ENCODE data around the gene VIPR2.

Gene VIPR2

DNA sequence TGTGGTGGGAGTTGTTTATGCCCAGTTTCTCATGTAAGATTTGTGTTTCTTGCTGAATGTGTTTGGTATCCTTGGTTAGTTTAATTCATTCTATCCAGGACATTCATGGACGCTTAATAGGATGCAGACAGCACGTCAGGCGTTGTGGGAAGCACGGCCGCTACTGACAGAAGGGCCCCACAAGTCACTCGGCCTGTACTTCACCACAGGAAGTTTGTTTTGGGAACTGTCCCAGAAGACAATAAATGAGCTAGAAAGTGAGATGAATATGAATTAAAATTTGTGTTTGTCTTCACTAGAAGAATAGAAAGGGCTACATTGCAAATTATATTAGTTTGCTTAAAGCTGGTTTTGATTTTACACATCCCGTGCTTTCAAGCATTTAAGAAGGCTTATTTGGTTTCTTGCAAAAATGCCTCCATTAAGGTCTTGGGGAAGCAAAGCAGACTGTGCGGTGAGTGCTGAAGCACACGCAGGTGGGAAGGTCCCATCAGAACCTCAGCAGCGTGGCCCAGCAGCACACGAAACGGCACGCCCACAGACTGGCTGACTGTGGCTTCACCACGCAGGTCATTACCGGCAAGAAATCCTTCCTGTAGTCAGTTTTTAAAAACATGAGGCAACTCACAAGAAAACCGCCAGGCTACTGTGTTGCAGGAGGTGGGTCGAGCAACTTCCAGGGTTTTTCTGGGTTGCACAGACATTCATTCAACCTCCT, 74.1 kb downstream of the VIPR2 start:
- H3K4me1 Mint-ChIP-seq: peaks cover 11% of the 10 kb centered on the region
- H3K27me3 Mint-ChIP-seq: no peaks in the 10 kb centered on the region
- no peaks in the 10 kb centered on the region for H3K9me3 Mint-ChIP-seq
- H3K36me3 Mint-ChIP-seq (ENCODE audit: low read depth): no peaks in the 10 kb centered on the region
- no peak overlapping the region for H3K27ac Mint-ChIP-seq
- no peak overlapping the region for H3K4me3 Mint-ChIP-seq
- ATAC-seq (peak; percentile 31), DNase-seq (no peak)

DNA sequence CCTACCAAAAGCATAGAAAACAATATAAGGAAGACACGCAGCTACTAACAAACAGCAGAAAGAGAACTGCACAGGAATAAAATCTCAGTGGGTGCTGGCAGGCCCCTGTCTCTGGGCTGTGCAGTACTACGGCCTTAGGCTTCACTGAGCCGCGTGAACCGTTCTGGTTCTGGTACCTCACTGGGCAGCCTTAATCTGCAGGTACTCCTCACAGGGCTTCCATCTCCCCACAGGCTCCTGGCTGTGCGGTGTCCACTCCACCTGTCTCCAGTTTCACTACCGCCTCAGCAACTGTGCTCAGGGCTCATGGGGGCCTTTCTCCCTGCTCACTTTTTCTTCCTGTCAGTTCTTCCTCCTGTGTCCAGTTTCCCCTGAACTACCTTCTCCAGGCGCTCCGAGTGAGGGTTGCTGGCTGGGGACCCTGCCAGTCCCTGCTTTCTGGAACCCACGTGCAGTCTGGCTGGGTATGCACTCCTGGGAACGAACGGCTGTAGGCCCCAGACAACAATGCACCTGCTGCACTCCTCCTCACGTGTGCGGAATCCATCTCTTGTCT, 75.7 kb downstream of the VIPR2 start:
- no peak overlapping the region for H3K27ac Mint-ChIP-seq

DNA sequence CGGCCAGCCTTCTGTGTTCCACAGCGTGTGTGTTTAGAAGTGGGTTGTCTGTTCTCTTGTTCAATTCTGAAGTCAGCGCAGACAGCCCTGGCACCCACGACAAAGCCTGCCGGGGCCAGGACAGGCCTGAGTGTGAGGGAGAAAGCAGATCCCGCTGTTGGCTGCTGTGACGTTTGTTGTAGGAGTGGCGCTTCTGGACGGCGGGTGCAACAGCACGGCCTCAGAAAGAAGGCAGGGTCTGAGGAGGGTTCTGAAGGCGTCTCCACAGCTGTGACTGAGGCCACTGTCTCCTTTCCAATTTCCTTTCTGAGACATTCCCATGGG, 76.2 kb downstream of the VIPR2 start:
- no peaks in the 10 kb centered on the region for H3K27me3 Mint-ChIP-seq
- no peak overlapping the region for H3K27ac Mint-ChIP-seq
- no peaks in the 10 kb centered on the region for H3K36me3 Mint-ChIP-seq (ENCODE audit: low read depth)
- peaks cover 11% of the 10 kb centered on the region for H3K4me1 Mint-ChIP-seq
- ATAC-seq (peak; percentile 35), DNase-seq (peak; percentile 8)
- H3K9me3 Mint-ChIP-seq: no peaks in the 10 kb centered on the region
- no peak overlapping the region for H3K4me3 Mint-ChIP-seq

More for the DNA sequence above, 75.7 kb downstream of the VIPR2 start:
- ATAC-seq: no peak
- Mint-ChIP-seq H3K9me3 (no peaks in the 10 kb centered on the region), H3K4me3 (no peak overlapping the region), H3K36me3 (ENCODE audit: low read depth) (no peaks in the 10 kb centered on the region), H3K4me1 (peaks cover 11% of the 10 kb centered on the region), H3K27me3 (no peaks in the 10 kb centered on the region)
- no peak for DNase-seq

DNA sequence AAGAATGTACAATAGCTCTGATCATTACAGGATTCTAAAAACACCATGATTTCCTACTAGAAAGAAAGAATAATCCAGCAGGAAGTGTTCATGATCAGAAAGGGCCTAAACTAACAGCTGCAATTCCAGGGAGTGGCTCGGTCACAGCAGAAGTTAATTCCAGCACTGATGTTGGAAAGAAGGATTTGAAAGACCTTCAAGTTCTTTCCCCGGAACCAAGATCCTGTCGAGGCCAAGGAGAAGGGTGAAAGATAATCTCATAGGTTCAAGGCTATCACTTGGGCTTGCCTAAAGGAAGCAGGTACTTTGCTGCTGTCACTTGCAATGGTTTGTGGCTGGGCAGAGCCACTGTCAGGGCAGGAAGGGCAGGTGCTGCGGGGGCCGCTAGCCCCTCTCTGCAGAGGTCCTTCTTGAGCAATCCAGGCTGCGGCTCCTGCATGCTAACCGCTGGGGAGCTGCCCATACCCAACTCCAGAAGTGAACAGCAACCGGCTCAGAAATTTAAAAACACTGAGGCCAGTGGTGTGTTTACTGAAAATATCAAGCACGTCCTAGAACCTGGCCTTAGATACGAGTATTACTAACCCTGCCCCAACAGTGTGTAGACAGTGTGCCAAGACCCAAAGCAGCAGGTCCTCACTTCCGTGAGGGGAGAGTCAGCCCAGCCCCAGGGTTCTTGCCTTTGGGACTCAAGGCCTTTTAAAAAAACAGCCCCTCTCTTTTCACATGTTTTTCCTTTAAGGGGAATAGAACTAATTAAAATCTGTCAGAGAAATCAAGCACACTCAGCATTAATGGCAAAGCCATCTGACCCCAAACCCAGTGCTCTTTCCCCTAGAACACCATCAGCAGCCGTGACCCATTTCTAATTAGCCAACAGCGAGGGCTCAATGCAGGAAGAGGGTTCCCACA, 76.8 kb downstream of the VIPR2 start:
- Mint-ChIP-seq H3K27ac (no peak overlapping the region), H3K36me3 (ENCODE audit: low read depth) (no peaks in the 10 kb centered on the region), H3K9me3 (no peaks in the 10 kb centered on the region), H3K4me1 (peaks cover 11% of the 10 kb centered on the region), H3K4me3 (no peak overlapping the region), H3K27me3 (no peaks in the 10 kb centered on the region)
- DNase-seq (no peak), ATAC-seq (no peak)

DNA sequence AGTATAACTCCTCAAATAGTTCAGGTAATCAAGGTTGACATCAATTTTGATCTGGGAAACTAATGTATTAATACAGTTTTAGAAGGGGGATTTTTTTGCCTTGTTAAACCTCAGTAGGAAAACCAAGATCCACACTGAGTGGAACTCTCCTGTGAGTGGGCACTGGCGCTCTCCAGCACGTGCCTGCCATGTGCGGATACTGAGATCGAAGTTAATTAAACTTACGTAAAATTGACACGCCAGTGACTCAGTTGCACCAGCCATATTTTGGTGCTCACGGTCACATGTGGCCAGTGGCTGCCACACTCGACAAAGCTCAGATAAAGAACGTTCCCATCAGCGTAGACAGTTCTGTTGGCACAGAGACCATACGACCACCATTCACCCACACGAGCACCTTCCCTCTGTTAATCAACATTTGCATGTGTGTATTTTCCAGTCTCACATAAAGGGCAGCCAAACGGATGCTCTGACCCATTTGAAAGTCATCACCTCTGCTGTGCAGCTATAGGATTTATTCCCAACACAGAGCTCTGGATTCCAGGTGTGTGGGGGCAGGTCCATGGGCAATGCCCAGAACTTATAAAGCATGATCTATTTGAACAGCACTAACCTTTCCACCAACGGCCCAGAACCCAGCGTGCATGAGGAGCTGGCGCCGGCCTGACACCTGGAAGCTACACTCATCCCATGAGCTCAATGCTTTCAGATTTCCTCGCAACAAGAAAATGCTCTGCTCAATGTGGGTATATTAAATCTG, 77.7 kb downstream of the VIPR2 start:
- Mint-ChIP-seq H3K4me1 (peaks cover 11% of the 10 kb centered on the region), H3K27me3 (no peaks in the 10 kb centered on the region), H3K36me3 (ENCODE audit: low read depth) (no peaks in the 10 kb centered on the region), H3K27ac (no peak overlapping the region), H3K9me3 (no peaks in the 10 kb centered on the region), H3K4me3 (no peak overlapping the region)
- ATAC-seq: no peak
- DNase-seq: no peak

DNA sequence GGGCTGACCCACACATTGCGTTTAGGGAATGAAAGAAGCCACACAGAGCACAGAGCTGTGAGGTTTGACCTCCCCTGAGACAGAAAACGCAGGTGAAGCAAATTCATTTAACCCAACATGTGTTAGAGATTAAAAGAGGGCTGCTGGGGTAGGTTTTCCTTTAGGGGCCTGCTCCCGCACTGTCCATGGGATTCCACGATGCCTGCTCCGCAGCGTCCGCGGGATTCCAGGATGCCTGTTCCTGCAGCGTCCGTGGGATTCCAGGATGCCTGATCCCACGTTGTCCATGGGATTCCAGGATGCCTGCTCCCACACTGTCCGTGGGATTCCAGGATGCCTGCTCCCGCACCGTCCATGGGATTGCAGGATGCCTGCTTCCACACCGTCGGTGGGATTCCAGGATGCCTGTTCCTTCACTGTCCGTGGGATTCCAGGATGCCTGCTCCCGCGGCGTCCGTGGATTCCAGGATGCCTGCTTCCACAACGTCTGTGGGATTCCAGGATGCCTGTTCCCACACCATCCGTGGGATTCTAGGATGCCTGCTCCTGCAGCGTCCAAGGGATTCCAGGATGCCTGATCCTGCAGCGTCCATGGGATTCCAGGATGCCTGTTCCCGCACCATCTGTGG, 78.7 kb downstream of the VIPR2 start:
- no peaks in the 10 kb centered on the region for H3K36me3 Mint-ChIP-seq (ENCODE audit: low read depth)
- no peaks in the 10 kb centered on the region for H3K9me3 Mint-ChIP-seq
- no peak for ATAC-seq
- no peak overlapping the region for H3K4me3 Mint-ChIP-seq
- no peak overlapping the region for H3K27ac Mint-ChIP-seq
- DNase-seq: no peak
- peaks cover 8% of the 10 kb centered on the region for H3K4me1 Mint-ChIP-seq
- no peaks in the 10 kb centered on the region for H3K27me3 Mint-ChIP-seq

DNA sequence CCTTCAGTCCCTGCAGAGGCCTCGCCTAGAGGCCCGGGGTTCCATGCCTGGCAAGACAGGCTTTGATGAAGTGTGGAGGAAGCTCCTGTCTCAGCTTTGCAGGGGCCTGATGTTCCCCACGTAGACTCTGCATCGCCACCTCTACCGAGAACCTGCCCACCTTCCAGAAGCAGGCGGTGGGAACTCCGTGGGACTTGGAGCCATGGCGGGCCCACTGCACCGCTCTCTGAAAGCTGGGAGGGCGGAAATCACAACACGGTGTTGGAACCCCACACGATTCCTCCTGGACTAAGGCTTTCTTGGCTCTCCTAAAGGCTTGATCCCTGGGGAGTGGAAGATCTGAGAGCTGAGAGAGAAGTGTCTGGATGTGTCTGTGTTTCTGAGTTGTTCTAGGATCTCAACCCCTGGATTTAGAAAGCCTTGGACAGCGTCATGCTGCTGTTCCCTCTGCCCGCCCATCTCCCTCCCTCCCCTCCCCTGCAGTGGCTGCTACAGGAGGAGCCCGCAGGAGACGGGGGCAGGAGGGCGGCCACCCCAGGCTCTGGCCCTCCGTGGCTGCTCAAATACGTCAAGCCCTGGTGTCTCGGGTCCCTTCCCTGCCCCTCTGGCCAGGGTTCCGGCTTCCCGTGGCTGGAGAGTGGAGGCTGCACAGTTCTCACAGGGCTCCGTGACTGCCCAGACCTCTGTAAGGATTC, 79.7 kb downstream of the VIPR2 start:
- ATAC-seq: no peak

DNA sequence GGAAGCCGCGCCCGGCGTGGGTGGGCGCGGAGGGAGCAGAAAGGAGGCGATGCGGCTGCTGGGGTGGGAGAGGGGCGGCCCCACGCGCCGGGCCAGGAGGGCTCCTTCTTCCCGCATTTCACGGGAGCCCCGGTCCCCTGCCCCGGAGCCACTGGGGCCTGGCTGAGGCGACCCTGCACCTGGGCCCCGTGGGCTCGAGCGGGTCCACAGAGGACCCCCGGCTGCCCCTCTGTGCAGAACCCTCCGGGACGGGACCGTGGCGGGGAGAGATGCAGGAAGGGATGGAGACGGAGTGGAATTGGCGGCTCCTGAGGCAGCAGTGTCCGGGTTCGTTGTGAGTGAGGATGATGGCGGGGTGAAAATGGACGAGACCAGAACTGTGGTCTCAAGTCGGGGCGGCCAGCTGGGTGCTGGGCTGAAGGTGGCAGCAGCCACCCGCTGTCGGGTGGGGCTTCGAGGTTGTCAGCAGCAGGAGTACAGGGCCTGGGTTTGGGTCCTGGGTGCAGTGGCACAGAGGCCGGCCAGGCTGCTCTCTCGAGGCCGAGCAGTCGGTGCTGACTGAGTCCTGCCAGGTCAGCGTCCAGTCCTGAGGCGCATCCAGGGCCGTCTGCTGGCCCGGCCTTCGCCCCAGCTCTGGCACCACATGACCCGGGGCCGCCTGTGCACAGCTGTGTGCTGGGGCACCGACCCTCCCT, 80.4 kb downstream of the VIPR2 start:
- ATAC-seq (no peak), DNase-seq (no peak)
- Mint-ChIP-seq H3K27me3 (no peaks in the 10 kb centered on the region), H3K9me3 (no peaks in the 10 kb centered on the region), H3K27ac (no peak overlapping the region), H3K4me1 (no peaks in the 10 kb centered on the region), H3K36me3 (ENCODE audit: low read depth) (no peaks in the 10 kb centered on the region), H3K4me3 (no peak overlapping the region)

More for the DNA sequence above, 79.7 kb downstream of the VIPR2 start:
- H3K9me3 Mint-ChIP-seq: no peaks in the 10 kb centered on the region
- H3K36me3 Mint-ChIP-seq (ENCODE audit: low read depth): no peaks in the 10 kb centered on the region
- H3K4me1 Mint-ChIP-seq: no peaks in the 10 kb centered on the region
- DNase-seq: no peak
- H3K27ac Mint-ChIP-seq: no peak overlapping the region
- no peaks in the 10 kb centered on the region for H3K27me3 Mint-ChIP-seq
- no peak overlapping the region for H3K4me3 Mint-ChIP-seq

DNA sequence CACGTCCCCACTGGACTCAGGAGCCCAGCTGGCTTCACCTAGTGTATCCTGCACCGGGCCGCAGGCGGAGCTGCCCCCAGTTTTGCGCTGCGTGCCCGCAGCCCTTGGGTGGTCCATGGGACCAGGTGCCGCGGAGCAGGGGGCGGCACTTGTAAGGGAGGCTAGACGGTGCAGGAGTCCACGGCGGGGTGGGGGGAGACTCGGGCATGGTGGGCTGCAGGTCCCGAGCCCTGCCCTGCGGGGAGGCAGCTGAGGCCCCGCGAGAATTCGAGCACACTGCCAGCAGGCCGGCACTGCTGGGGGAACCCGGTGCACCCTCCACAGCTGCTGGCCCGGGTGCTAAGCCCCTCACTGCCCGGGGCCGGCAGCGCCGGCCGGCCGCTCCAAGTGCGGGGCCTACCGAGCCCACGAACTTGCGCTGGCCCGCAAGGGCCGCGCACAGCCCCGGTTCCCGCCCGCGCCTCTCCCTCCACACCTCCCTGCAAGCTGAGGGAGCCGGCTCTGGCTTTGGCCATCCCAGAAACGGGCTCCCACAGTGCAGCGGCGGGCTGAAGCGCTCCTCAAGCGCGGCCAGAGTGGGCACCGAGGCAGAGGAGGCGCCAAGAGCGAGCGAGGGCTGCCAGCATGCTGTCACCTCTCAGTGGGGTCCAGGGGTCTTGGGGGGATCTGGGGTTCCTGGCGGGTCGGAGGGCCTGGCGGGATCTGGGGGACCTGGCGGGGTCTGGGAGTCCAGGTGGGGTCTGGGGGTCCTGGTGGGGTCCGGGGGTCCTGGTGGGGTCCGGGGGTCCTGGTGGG, 81.4 kb downstream of the VIPR2 start:
- ATAC-seq: no peak
- Mint-ChIP-seq H3K4me3 (no peak overlapping the region), H3K36me3 (ENCODE audit: low read depth) (no peaks in the 10 kb centered on the region), H3K4me1 (no peaks in the 10 kb centered on the region), H3K9me3 (no peaks in the 10 kb centered on the region), H3K27me3 (no peaks in the 10 kb centered on the region), H3K27ac (no peak overlapping the region)
- no peak for DNase-seq

DNA sequence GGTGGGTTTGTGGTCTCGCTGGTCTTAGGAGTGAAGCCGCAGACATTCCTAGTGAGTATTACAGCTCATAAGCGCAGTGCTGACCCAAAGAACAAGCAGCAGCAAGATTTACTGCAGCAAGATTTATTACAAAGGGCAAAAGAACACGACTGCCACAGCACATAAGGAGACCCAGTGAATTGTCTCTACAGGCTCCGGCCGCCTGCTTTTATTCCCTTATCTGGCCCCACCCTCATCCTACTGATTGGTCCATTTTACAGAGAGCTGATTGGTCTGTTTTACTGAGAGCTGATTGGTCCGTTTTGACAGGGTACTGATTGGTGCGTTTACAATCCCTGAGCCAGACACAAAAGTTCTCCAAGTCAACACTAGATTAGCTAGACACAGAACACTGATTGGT, 82.1 kb downstream of the VIPR2 start:
- ATAC-seq: no peak
- no peak overlapping the region for H3K27ac Mint-ChIP-seq
- no peak overlapping the region for H3K4me3 Mint-ChIP-seq
- H3K4me1 Mint-ChIP-seq: no peaks in the 10 kb centered on the region
- no peaks in the 10 kb centered on the region for H3K36me3 Mint-ChIP-seq (ENCODE audit: low read depth)
- H3K27me3 Mint-ChIP-seq: no peaks in the 10 kb centered on the region
- no peak for DNase-seq
- no peaks in the 10 kb centered on the region for H3K9me3 Mint-ChIP-seq

DNA sequence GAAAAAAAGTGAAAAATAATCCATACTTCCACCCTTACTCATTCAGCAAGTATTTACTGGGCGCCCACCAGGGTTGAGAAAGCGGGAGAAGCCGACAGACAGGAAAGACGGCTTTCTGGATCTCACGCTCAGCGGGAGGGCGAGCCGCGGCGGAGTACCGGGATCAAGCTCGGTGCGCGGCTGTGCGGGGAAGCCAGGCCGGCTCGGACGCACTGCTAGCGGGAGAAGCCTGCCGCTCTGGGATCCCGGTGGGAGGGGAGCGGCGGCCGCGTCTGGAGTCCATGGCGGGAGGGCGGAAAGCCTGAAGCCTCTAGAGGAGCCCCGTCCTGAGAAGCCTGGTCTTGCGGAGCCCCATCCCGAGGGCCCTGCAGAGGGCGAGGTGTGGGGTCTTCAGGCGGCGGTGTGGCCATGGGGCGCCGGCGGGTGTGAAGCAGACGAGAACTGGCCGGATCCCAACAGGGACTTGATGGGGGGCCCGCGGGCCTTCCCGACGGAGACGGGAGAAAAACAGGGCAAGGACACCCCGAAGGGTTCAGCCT, 82.9 kb downstream of the VIPR2 start:
- H3K27me3 Mint-ChIP-seq: no peaks in the 10 kb centered on the region
- no peaks in the 10 kb centered on the region for H3K36me3 Mint-ChIP-seq (ENCODE audit: low read depth)
- H3K4me1 Mint-ChIP-seq: no peaks in the 10 kb centered on the region
- DNase-seq: no peak
- no peaks in the 10 kb centered on the region for H3K9me3 Mint-ChIP-seq
- H3K4me3 Mint-ChIP-seq: no peak overlapping the region
- ATAC-seq: no peak
- H3K27ac Mint-ChIP-seq: no peak overlapping the region

DNA sequence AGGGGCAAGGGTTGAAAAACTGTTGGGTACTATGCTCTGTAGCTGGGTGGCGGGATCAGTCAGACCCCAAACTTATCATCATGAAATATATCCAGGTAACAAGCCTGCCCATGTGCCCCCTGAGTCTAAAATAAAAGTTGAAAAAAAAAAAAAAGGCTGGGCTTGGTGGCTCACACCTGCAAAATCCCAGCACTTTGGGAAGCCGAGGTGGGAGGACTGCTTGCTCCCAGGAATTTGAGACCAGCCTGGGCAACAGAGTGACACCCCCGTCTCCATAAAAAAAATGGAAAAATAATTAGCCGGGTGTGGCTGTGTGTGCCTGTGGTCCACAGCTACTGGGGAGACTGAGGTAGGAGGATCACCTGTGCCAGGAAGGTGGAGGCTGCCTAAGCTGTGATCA, 83.5 kb downstream of the VIPR2 start:
- Mint-ChIP-seq H3K4me3 (no peak overlapping the region), H3K4me1 (no peaks in the 10 kb centered on the region), H3K36me3 (ENCODE audit: low read depth) (no peaks in the 10 kb centered on the region), H3K9me3 (no peaks in the 10 kb centered on the region), H3K27me3 (no peaks in the 10 kb centered on the region), H3K27ac (no peak overlapping the region)
- ATAC-seq: no peak
- DNase-seq: no peak
